Stimulated activated CD8-positive, alpha-beta memory T cell treated with anti-CD3 and anti-CD28 coated beads, Interleukin-15, amount 100 ng/mL, for 48 hours (primary cell): Measurements from ENCODE around the gene VDR.

Experiments
- DNase-seq, 2 donors: peaks; one replicate each; pipeline ENCODE4 v3.0.0-alpha.2; 2020; ENCODE audit warnings: low read depth in 2 of 2

Gene VDR

DNA sequence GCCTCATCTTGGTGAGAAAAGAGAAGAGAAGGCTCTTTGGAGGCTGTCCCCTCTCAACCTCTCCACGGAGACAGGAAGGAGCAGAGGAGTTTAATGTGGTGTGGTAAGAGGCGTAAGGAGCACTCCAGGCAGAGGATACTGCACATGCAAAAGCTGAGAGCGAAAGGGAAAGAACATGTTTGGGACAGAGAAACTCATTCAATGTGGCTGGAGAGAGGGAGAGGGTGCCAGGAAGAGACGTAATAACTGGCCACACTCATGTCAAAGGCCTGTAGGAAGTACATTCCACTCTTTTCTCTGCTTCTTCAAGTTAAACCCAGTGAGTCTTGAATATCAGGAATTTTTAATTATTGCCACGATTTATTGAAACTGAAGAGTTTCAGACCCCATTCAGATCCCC, 12.0 kb downstream of the VDR start:
- no peak for DNase-seq

DNA sequence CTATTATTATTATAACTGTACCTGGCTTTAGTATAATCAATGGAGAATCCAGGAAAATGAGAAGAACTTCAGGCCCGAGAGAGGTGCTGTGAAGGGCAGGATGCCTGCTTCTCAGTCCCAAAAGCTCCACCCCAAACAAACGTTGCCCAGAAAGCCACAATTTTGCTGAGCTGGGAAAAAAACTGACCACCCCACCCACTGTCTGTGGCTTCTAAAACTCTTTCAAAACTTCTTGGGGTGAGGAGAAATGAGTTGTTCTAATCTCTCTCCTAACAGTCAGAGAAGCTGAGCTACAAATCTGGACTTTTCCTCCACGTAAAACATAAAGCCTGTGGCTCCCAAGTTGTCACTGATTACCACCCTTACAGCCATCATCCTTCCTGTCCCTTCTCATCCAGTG, 13.4 kb downstream of the VDR start:
- DNase-seq, result no peak

DNA sequence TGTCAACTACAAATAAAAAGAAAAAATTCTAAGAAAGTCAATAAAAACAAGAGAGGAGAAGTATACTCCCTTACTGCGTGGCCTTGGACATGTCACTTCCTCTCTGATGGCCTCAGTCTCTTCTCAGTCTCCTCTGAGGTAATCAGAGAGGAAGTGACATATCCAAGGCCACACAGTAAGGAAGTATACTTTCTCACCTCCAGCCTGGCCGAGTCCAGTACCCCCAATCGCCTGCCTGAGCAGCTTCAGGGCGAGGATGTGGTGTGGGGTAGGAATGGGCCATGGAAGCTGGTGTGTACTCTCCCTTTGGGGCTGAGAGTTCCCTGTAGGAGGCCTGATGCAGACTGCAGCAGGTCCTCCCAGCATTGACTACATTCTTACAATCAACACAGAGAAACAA, 15.8 kb downstream of the VDR start:
- DNase-seq, result no peak

DNA sequence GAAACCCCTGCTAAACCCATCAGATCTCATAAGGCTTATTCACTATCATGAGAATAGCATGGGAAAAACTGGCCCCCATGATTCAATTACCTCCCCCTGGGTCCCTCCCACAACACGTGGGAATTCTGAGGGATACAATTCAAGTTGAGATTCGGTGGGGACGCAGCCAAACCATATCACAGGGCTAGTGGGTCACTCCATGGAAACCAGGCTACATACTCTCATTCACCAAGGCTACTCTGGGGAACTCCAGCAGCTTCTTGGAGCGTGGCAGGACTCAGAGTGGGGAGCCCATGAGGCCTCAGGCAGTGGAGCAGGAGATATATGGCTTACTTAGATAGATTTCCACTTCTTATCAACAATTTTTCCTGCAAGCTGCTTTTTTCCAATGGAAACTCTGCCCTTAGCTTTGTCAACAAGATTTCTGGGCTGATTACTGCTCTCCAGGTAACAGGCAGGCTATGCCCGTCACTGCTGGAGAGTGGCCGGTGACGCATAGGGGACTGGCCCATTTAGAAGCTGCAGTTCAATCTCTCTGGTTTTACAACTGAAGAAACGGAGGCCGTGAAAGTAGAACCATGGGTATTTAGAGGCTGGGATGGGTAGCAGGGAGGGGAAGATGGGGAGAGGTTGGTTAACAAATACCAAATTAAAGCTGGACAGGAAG, 16.5 kb downstream of the VDR start:
- DNase-seq, result no peak

DNA sequence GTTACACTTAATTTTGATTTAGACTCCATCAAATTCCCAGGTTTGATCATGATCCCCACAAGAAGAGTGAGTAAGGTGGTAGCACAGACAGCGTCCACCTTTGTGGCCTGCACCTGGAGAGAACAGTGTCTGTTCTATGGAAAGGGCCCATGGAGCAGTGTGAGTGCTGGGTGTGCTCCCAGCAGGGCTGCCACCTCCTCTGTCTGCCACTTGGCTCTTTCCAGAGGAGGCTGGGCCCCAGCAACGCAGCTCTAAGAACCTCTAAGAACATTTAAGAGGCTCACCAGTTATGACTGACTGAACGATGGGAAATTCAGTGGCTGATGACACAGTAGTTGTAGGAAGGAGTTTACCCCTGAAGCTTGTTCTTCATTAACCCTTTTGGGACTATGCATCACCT, 17.3 kb downstream of the VDR start:
- DNase-seq, result no peak

DNA sequence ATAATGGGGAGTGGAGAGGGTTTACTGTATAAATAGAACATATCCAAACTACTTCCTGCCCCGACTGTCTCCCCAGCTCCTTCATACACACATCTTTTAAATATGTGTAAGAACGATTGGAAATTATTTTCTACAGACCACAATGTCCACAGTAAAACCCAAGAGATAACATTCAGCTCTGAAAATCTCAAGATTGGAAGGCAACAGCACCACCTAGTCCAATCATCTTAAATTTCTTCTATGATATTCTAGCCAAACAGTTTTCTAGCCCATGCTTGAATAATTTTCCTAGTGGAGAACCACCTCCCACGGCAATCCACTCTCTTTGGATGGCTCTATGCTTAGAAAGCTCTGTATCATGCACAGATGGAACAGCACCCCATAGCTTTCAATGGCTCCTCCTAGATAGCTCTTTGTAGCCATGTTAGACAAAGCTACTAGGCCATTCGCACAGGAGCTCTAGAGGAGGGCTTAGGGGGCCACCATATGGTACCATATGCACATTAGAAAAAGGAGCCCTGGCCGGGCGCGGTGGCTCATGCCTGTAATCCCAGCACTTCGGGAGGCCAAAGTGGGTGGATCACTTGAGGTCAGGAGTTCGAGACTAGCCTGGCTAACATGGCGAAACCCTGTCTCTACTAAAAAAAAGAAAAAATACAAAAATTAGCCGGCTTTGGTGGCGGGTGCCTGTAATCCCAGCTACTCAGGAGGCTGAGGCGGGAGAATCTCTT, 18.1 kb downstream of the VDR start:
- DNase-seq, result no peak

DNA sequence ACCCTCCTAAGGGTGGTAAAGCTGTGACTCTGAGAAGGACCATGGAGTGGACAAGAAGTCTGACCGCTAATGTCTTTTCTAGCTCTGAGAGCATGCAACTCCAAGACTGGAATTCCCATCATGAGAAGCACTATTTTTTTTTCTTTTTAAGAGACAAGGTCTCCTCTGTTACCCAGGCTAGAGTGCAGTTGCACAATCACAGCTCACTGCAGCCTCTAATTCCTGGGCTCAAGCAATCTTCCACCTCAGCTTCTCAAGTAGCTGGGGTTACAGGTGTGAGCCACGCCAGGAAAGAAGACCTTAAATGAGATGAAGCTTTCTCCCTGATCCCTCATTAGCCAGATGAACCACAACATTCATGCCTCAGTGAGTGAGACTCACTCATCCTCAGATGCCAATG, 19.2 kb downstream of the VDR start:
- DNase-seq, result no peak

DNA sequence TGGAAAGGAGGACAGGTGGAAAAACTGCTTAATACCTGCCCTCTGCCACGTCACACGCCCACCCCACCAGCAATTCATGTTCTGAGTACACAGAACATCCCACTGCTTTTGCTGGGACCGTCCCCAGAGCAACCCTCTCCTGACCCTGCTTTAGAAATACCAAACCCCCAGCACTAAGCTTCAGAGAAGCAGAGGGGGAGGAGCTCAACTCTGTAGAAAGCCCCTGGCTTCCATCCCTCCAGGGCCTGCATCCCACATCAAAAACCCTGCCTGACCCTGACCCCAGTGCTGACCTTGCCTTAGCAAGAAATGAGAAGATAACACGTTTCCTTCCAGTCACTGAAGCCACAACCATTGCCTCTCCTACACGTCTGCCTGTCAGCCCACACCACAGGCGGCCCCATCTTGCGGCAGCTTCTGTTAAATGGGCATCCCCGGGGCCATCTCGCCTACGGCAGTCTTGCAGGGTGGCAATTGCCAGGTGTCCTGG, 19.7 kb downstream of the VDR start:
- peak; percentile 82 to 85 for DNase-seq

DNA sequence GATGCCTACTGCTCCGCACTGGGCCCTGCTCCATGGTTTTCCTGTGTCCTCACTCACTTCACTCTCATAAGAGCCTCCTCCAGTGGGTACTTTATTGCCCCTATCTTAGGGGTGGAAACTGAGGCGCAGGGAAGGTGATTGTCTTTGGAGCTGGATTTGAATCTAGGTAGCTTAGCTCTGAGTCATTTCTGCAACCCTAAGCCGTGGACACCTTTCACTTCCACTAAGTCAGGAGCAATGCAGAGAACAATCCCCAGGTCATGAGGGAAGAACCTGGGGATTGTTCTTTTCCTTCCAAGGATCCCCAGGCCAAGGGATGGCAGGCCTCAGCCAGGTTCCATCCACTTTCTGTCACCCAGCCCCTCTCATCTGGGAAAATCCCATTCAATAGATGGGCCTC, 20.3 kb downstream of the VDR start:
- no peak for DNase-seq

DNA sequence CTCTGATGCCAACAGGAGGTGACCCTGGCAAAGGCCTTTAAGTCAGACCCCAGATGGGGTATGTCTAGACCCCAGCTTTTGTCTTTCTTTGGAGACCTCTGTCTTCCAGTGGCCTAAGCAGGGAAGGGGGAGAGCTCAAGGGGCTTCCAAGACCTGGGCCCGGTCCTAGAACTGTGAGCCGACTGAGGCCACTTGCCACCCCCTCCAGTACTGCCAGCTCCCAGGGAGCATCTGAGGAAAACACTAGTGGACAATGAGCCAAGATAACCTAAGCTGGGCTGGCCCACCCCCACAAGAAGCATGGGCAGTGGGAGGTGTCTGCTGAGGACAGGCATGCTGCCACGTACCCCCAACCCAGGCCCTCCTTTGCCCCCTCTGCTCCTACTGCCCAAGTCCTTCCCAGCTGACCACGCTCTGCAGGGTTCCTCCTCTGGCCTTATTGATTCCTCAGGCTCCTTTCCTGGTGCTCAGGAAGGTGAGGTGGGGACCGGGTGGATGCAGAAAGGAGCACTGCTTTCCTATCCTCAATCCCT, 21.1 kb downstream of the VDR start:
- DNase-seq, result no peak

DNA sequence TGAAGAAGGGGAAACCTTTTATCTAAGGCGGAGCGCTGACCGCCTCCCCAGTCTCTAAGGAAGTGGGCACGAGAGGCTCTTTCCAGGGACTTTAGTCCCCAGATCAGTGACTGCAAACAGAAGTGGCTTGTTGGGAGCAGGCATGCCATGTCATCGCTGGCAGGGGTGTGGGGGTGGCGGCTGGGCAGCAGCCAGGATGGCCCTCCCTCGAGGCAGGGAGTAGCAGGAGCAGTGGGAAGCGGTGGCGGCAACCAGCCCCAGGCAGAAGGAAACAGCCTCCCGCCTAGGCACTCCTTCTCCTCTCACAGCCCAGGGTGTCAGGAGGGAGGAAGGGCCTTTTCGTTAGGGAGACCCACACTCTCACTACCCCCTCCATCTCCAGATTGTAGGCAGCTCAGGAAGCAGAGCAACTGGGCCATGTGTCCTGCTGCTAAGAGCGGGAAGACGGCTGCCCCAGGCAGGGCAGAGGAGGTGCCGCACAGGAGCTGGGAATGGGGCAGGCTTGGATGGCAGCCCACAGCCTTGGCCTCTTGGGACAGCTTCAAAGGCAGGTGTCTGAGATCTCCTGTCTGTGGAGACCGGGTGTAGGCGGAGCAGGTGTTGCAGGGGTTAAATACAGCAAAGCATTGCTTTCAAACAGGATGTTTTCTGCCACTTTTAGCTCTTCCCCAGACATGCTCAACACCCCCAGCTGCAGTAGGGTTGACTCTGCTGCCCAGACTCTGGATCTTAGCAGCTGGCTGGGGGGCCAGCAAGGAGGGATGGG, 21.8 kb downstream of the VDR start:
- DNase-seq, result no peak

DNA sequence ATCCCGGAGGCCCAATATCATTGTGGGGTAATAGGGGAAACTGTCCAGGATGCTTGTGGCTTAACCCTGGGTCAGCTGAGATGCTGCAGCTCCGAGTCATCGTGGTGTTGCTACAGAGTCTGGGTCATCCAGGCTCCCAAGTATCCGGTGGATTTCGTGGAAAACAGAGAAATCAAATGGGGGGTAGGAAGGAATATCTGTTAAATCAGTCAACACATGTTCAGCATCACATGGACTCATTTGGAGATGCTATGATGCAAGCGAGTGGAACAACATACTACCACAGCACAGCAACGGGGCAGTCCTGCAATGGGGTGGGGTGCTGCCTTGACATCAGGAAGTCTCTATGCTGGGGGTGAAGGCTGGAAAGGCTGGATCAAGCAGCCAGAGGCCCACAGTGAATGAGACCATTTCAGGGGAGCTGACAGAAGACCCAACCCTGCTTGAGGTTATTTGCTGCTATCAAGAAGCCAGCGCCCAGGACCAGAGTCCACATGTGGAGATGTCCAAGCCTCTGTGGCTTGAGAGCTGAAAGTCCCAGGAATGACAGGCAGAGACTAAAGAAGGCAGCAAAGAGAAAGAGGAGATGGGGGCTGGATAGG, 22.9 kb downstream of the VDR start:
- no peak for DNase-seq

DNA sequence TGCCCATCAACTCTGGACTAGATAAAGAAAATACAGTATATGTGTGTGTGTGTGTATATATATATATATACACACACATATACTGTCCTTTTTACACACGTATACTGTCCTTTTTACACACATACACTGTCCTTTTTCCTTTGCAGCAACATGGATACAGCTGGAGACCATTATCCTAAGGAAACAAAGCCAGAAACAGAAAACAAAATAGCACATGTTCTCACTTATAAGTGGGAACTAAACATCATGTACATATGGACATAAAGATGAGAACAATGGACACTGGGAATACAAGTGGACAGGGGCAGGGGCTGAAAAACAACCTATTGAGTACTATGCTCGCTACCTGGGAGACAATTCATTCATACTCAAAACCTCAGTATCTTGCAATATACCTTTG, 23.7 kb downstream of the VDR start:
- DNase-seq, result no peak

DNA sequence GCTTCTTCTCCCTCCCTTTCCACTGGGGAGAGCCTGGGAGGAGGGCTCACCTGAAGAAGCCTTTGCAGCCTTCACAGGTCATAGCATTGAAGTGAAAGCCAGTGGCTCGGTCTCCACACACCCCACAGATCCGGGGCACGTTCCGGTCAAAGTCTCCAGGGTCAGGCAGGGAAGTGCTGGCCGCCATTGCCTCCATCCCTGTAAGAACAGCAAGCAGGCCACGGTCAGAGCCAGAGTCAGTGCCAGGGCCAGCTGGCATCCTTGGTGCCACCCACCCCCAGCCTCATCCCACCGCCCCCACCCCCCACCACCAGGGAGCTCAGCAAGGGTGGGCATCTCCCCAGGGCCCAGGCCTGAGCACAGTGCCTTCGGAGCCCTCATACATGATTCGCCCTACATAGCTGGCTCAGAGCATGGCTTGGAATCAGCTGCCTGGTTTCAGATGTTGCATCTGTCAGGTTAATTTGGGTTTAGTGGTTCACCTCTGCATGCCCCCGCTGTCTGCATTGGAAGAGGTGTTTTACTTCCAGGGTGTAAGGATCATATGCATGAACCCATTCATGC, 25.8 kb downstream of the VDR start:
- no peak for DNase-seq

DNA sequence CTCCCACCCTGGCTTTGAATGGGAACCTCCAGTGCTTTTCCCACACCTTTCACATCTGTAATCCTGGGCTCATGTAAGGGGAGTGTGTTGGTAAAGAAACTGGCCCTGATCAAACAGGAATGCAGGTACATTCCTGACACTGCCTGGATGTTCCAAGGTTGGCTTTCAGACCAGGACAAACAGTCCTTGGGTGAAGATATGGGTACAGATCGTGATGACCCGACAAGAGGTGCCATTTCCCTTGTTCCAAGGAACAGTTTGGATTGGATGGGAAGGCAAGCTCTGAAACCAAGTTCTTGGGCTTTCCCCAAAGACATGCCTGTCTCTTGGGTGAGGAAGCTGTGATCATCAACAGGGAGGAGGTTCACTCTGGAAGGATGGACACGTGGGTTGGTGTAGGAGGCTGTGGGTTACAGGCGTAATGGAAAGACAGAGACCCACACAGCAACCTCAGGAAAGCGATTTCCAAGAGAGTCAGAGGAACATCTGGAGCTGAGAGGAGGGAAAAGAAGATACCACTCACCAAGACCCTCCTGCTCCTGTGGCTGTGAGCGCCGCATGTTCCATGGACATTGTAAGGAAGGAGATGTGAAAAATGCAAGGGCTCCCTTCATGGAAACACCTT, 26.4 kb downstream of the VDR start:
- DNase-seq, result no peak

DNA sequence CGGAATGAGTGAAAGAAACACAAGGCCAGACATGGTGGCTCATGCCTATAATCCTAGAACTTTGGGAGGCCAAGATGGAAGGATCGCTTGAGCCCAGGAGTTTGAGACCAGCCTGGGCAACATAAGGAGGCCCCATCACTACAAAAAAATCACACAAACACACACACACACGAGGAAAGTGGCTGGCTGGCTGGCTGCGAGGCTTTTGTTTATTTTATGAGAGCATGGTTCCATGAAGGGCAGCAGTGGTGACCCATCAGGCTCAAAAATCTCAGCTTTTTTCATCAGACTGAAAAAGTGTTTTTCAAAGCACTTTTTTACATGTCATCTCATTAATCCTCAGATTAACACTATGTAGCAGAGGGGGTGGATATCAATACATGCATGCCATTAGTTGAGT, 27.7 kb downstream of the VDR start:
- no peak for DNase-seq

DNA sequence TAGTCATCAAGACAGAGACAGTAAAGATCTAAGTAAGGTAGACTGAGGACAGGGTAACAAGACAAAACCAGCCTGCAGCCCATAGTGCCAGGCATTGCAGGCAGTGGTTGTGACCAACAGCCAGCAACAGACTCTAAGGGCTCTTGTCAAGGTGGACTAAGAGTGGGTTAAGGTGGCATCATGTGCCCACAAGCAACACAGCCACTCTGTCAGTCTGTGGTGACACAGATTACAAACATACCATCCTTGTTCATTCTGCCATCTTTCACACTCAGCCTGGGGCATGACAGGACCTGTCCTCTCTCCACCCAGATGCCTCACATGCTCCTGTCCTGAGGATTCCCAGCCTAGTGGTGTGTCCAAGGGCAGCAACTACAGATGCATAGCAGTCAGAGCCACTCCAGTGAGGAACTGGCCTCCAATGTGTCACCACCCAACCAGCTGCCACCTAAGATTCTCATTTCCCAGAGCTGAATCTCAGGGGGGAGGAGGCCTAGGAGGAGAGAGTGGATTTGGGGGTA, 28.3 kb downstream of the VDR start:
- DNase-seq, result no peak

DNA sequence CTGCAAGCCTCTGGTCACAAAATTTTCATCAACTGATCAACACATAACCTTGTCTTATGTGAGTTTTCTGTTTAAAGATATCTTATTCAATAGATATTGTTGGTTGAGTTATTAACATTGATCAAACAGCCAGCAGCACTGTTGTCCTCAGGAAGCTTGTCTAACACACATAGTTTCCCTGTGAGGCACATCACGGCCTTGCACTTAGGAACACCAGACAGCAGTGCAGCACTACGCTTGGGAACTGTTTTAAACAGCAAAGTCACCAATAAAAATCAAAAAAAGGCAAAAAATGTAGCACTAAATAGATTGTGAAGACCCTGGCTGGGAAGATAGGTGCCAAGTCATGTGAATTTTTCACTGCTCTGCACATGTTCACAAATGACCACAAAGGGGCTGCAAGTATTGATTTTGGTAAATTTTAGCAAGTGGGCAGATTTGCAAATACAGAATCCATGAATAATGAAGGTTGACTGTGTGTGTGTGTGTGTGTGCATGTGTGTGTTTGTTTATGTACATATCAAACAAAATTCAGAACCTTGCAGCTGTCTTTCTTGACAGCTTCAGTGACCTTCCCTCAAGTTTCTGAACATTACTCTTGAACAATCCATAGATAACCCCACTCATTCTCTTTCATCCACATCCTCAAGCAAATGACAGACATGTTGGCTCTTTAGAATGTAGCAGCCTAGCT, 28.9 kb downstream of the VDR start:
- DNase-seq, result no peak

DNA sequence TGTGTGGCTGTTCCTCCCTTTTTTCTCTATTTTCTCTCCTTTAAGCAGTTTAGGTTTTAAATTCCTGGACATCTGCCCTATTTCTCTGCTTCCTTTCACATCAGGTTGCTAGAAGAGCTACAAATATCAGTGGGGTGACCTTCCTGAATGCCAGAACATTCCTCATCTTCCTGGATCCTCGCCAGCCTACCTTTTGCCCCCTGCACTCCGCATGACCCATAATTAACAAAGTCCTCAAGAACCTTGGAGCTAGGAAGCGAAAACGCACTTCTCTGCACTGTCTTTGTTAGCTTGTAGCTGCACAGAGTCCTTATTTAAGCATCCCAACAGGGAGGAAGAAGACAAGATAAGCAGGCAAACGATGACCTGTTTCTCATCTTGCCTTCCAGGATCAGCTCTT, 30.5 kb downstream of the VDR start:
- no peak for DNase-seq

DNA sequence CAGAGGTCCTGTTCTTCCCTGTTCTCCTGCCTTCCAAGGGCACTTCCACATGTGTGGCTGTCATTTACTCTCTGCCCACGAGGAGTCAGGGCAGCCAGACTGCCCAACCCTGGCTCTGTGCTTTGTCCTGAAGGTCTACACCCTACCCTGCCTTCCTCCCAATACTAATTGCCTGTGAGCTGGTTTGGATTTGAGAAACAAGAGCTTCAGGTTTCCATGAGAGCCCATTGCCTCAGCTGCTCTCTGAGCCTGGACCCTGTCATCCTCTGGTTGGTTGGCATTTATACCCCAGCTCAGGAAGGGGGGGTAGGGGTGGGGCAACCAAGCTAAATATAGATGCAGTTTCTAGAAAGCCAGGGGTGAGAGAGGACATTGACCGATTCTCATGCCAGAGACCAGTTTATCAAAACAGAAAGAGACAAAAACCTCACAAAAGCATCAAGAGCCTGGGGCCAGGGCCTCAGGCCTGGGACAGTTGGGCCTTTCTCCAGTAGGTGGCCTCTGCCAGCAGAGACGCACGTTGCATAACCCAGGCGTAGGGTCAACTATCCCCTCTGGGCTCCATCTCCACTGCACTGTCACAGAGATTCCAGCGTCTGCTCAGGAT, 34.5 kb downstream of the VDR start:
- no peak for DNase-seq
